Skeletal muscle tissue (tissue), 4 donors: ENCODE data around the gene CDH26. TPM values are rescaled to one million over a fixed set of nuclear protein-coding genes. Genes with fewer than 3 reads are reported as not detected.
"Not testable (repeated sequence)": the region's sequence is repeated elsewhere in the genome, so short reads cannot be mapped to it uniquely, and the experiment has no call there.

Source experiments
- H3K27ac ChIP-seq: one replicate; pipeline ENCODE4 v1.7.0; 2013; ENCODE audit warnings: mild to moderate bottlenecking, low read depth, low read length, inconsistent platforms
- H3K27me3 ChIP-seq, 3 donors: one replicate each; pipeline ENCODE4 v1.7.0; 2013; ENCODE audit warnings: low read length in 3 of 3; ENCODE audit not compliant: control insufficient read depth in 3 of 3, insufficient read depth in 3 of 3
- H3K36me3 ChIP-seq, 3 donors: one replicate each; pipeline ENCODE4 v1.7.0; 2013; ENCODE audit warnings: low read length in 3 of 3; ENCODE audit not compliant: control insufficient read depth in 3 of 3, insufficient read depth in 3 of 3
- H3K4me1 ChIP-seq, 3 donors: one replicate each; pipeline ENCODE4 v1.7.0; 2013; ENCODE audit warnings: low read length in 3 of 3, mild to moderate bottlenecking in 3 of 3; ENCODE audit not compliant: control insufficient read depth in 3 of 3, insufficient read depth in 3 of 3
- H3K4me3 ChIP-seq, 3 donors: one replicate each; pipeline ENCODE4 v1.7.0; 2013; ENCODE audit warnings: low read length in 3 of 3
- H3K9ac ChIP-seq, 3 donors: one replicate each; pipeline ENCODE4 v1.7.0; 2013; ENCODE audit warnings: low read length in 3 of 3, mild to moderate bottlenecking in 3 of 3, moderate library complexity in 2 of 3, low read depth in 1 of 3
- H3K9me3 ChIP-seq, 3 donors: one replicate each; pipeline ENCODE4 v1.7.0; 2013; ENCODE audit warnings: low read length in 3 of 3; ENCODE audit not compliant: control insufficient read depth in 3 of 3
- total RNA-seq: library from RNA; depleted of rRNA; stranded (reverse); fragments of >200 nt; gene quantifications from one replicate; pipeline ENCODE4 v1.2.3, GENCODE V29; 2014
- donor health status: Osteomylitis.

Gene CDH26
- total RNA-seq, 1 donor from 2014 or later = 0.52 TPM

DNA sequence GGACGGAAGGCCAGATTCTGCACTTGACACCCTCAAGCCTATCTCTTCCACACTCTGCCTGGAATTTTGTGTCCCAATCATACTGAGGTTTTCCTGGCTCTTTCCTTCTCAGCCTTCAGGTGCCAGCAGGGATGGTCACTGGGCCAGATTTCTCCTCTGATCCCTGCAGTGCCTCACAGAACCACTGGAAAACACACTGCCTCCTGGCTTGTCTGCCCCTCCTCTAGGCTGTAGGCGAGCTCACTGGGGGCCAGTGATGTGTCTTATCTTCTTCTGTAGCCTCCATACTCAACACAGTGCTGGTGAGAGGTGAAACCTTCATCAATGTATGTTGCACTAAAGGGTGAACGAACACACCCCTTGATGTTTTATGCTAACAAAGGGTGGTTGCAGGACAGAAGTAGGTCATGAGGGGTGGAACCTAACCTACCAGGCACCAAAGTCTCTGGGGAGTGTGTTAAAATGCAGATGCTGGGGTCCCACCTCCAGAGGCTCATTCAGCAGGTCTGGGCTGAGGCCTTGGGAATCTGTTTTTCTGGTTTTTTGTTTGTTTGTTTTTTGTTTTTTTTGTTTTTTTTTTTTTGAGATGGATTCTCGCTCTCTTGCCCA is 80.3 kb downstream of the CDH26 start:
- Histone ChIP-seq H3K4me1 (peaks cover 30 to 42% (median 39%) of the 10 kb centered on the region in 3 donors), H3K27ac (no peak overlapping the region), H3K9ac (peak overlapping the region in 1 of 3 donors; percentile 16), H3K4me3 (no peak overlapping the region), H3K9me3 (no peaks in the 10 kb centered on the region), H3K27me3 (no peaks in the 10 kb centered on the region), H3K36me3 (no peaks in the 10 kb centered on the region)

DNA sequence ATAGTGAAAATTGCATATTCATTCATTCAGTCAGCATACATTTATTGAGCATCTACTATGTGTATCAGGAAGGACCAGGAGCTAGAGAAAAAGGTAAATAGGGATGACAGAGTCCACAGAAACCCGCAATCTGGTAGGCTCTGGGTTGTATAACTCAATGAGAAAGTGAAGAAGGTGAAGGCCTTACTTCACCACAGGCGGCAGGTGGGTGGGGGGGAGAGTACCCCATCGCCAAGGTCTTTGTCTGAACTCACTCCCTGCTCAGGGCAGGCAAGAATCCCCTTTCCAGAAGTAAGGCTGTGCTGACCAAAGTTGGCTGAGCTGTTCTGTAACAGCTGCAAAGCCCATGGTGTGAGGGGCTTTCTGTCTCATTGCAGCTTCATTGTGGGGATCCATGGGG is 81.3 kb downstream of the CDH26 start:
- Histone ChIP-seq H3K36me3 (no peaks in the 10 kb centered on the region), H3K9ac (no peak overlapping the region), H3K27ac (no peak overlapping the region), H3K4me3 (no peak overlapping the region), H3K9me3 (no peaks in the 10 kb centered on the region), H3K4me1 (peaks cover 20 to 32% (median 29%) of the 10 kb centered on the region in 3 donors), H3K27me3 (no peaks in the 10 kb centered on the region)

DNA sequence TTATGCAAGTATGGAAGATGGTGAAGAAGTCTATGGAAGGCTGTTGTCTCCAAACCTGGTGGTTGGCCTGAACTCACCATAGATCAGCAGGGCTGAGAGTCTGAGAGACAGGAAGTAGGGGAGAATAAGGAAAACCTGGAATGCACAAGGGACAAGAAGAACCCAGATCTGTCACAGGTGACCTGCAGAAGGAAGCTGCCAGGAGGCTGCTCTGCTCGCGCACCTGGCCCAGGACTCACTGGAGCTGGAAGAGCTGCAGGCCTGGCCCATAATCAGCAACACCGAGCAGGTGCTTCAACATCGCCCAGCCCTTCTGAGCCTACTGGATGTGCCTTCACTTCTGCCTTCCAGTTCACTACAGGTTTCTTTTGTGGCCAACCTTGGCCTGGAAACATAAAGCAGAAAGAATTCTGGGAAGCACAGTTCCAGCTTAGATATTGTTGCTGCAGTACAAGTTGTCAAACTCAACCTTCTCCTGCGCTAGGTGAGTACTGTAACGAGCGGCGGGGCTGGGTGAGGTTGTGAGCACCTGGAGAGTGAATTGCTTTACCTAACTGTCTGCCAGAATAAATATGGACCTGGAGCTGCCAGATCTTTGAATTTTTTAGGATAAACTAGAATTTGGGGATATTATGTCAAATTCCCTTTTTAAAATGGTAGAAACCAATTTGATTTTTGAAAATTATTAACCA is 82.4 kb downstream of the CDH26 start:
- Histone ChIP-seq H3K9ac (no peak overlapping the region), H3K9me3 (no peaks in the 10 kb centered on the region), H3K4me1 (peaks cover 13 to 29% (median 18%) of the 10 kb centered on the region in 3 donors), H3K27ac (no peak overlapping the region), H3K36me3 (no peaks in the 10 kb centered on the region), H3K27me3 (no peaks in the 10 kb centered on the region), H3K4me3 (no peak overlapping the region)

DNA sequence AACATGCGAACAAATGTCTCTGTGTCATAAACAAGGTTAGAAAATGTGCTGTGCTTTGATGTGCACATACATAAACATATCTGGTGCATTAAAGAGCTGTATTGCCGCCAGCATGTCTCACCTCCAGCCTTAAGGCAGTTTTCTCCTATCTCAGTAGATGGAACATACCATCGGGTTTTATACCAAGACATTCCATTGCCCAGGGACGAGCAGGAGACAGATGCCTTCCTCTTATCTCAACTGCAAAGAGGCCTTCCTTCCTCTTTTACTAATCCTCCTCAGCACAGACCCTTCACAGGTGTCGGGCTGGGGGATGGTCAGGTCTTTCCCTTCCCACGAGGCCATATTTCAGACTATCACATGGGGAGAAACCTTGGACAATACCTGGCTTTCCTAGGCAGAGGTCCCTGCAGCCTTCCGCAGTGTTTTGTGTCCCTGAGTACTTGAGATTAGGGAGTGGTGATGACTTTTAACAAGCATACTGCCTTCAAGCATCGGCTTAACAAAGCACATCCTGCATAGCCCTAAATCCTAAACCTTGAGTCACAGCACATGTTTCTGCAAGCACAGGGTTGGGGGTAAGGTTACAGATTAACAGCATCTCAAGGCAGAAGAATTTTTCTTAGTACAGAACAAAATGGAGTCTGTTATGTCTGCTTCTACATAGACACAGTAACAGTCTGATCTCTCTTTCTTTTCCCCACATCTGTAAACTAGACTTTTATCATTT is 83.4 kb downstream of the CDH26 start:
- H3K4me3 ChIP-seq, H3K9me3 ChIP-seq, H3K9ac ChIP-seq, H3K27ac ChIP-seq, H3K27me3 ChIP-seq, H3K36me3 ChIP-seq: not testable (repeated sequence)
- peaks cover 19 to 30% (median 20%) of the 10 kb centered on the region in 3 donors for H3K4me1 ChIP-seq

DNA sequence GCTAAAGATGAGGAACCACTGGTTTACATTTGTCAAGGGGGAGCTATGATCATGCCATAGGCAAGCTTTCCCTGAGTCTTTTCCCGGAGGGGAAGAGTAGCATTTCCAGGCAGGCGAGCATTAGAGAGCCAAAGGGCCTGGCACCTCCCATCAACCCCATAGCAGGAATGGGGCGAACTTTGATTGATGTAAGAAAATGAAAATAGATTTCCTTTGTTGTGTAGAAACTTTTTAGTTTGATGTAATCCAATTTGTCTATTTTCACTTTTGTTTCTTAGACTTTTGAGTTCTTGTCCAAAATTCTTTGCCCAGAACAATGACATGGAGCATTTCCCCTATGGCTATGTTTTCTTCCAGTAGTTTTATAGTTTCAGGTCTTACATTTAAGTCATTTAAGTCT is 85.2 kb downstream of the CDH26 start:
- no peaks in the 10 kb centered on the region for H3K9me3 ChIP-seq
- H3K4me1 ChIP-seq = peaks cover 14 to 26% (median 19%) of the 10 kb centered on the region in 3 donors
- no peaks in the 10 kb centered on the region for H3K36me3 ChIP-seq
- H3K27ac ChIP-seq = no peak overlapping the region
- no peaks in the 10 kb centered on the region for H3K27me3 ChIP-seq
- H3K9ac ChIP-seq = no peak overlapping the region
- H3K4me3 ChIP-seq = no peak overlapping the region

DNA sequence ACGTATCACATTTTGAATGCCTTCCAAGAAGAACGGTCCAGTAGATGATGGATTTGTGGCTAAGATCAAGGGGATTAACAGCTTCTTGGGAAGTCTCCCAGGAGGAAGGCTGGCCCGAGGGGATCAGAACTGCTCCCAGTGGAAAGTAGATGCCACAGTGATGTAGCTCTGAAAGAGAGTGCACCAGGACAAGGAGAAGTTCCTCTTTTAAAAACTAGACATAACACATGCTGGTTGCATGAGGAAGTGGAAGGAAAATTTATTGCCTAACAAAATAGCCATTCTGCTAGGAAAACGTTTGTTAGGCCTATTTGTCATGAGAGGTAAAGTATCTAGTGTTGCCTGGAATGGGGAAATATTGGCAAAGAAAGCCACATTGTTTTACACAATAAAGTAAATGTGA is 87.8 kb downstream of the CDH26 start:
- Histone ChIP-seq H3K27ac (no peak overlapping the region), H3K27me3 (peaks cover 0 to 7% (median 0%) of the 10 kb centered on the region in 3 donors), H3K9me3 (no peaks in the 10 kb centered on the region), H3K36me3 (no peaks in the 10 kb centered on the region), H3K4me3 (no peak overlapping the region), H3K4me1 (peaks cover 11 to 30% (median 24%) of the 10 kb centered on the region in 3 donors), H3K9ac (no peak overlapping the region)

DNA sequence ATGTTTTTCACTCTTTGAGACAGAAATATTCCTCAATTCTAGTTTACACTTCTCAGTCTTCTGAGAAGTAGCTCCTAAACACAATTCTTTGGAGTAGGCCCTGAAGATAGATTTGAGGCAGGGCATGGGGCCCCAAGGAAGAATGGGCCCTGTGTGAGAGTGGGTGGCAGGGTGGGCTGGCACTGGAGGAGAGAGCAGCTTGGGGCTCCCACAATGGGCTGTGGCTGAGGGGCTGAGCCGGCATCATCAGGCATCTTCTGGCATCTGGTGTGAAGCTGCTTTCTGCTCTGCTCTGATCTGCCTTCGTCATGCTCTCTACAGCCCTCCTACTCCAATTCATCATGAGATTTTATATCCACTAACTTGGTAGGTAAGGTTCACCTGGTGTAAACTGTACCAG is 88.2 kb downstream of the CDH26 start:
- H3K9me3 ChIP-seq = no peaks in the 10 kb centered on the region
- H3K36me3 ChIP-seq = no peaks in the 10 kb centered on the region
- H3K27me3 ChIP-seq = peaks cover 0 to 7% (median 0%) of the 10 kb centered on the region in 3 donors
- peaks cover 11 to 30% (median 24%) of the 10 kb centered on the region in 3 donors for H3K4me1 ChIP-seq
- no peak overlapping the region for H3K27ac ChIP-seq
- H3K4me3 ChIP-seq = no peak overlapping the region
- H3K9ac ChIP-seq = no peak overlapping the region

DNA sequence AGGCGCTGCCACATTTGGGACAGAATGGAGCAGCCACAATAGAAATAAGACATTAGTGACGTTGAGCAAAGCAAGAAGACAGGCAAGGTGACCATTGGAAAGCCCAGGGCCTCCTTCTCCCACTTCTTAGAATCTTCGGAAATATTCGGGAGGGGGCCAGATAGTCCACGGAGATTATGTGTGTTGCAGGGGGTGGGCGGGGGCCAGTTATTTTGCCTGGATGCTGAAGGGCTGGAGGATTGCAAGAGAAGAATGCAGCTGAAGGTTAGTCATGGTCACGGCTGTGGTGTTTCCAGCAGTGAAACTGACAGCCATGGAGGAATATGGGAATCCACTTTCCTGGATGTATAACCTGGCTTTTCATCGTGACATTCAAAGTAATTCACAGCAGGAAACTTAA is 88.6 kb downstream of the CDH26 start:
- peaks cover 0 to 7% (median 0%) of the 10 kb centered on the region in 3 donors for H3K27me3 ChIP-seq
- no peaks in the 10 kb centered on the region for H3K9me3 ChIP-seq
- peaks cover 11 to 30% (median 24%) of the 10 kb centered on the region in 3 donors for H3K4me1 ChIP-seq
- no peak overlapping the region for H3K4me3 ChIP-seq
- H3K9ac ChIP-seq = no peak overlapping the region
- H3K36me3 ChIP-seq = no peaks in the 10 kb centered on the region
- no peak overlapping the region for H3K27ac ChIP-seq

DNA sequence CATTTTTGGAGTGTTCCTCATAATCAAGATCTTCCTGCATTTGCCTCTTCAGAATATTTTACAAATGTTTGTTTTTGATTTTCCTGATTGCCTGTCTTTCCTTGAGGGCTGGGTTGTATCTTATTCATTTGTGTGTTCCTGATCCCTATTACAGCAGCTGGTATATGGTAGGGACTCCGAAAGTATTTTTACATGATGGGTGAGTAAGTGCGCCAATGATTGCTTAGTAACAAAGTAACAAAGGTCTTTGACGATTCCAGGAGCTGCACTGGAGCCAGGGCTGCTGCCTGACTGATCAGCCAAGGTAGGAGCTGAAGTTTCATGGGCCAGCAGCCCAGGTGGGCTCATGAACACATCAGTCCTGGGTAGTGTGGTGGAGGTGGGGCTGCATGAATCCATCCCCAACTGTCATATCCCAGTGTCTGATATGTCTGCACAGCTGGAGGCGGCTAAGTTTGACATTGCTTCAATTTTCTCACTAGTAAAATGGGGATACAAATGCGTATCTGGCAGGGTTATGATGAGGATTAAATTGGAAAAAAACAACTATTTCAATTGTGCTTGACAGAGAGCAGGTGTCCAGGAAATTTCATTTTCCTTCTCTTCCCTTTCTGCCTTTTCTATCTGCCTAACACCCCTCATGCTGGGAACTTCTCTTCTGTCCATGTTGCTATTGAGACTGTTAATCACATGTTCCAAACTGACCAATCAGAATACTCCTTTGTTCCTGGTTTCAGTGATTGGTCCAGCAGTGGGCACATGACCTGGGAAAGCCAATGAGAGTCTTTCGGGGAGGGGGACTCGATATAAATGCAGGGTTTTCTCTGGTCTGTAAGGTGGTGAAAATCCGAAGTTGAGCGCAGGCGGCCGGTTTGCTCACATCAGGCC is 90.7 kb downstream of the CDH26 start:
- no peak overlapping the region for H3K27ac ChIP-seq
- no peak overlapping the region for H3K9ac ChIP-seq
- H3K9me3 ChIP-seq = no peaks in the 10 kb centered on the region
- H3K4me1 ChIP-seq = peaks cover 16 to 34% (median 28%) of the 10 kb centered on the region in 3 donors
- no peak overlapping the region for H3K4me3 ChIP-seq
- no peaks in the 10 kb centered on the region for H3K36me3 ChIP-seq
- H3K27me3 ChIP-seq = peaks cover 0 to 7% (median 5%) of the 10 kb centered on the region in 3 donors
